Lung (tissue), 12 donors: ENCODE results near the gene CTXND1. TPM values are rescaled to one million over a fixed set of nuclear protein-coding genes. Genes with fewer than 3 reads are reported as not detected.

Experiments used
- ATAC-seq: fragments of 200-7000 bp; cut with Tn5 transposase; one replicate; pipeline ENCODE4 v1.9.1; 2020; ENCODE audit warnings: moderate number of reproducible peaks; ENCODE audit not compliant: insufficient read depth, low FRiP score
- DNase-seq, 3 donors: peaks; one replicate each; pipeline ENCODE4 v3.0.0-alpha.2; 2013 to 2017
- H3K27ac ChIP-seq, 2 donors: one replicate each; pipeline ENCODE4 v1.5.1; 2013; ENCODE audit warnings: mild to moderate bottlenecking in 2 of 2, moderate library complexity in 2 of 2, control low read depth in 1 of 2, inconsistent platforms in 1 of 2, low read depth in 1 of 2, low read length in 1 of 2
- H3K27me3 ChIP-seq, 3 donors: one replicate each; pipeline ENCODE4 v1.5.1; 2013; ENCODE audit warnings: low read length in 2 of 3; ENCODE audit not compliant: control insufficient read depth in 3 of 3, insufficient read depth in 3 of 3
- H3K36me3 ChIP-seq, 4 donors: one replicate each; pipeline ENCODE4 v1.5.1; 2013; ENCODE audit warnings: low read length in 4 of 4, mild to moderate bottlenecking in 1 of 4, moderate library complexity in 1 of 4; ENCODE audit not compliant: control insufficient read depth in 4 of 4, insufficient read depth in 4 of 4
- H3K4me1 ChIP-seq, 5 donors: one replicate each; pipeline ENCODE4 v1.5.1; 2013; ENCODE audit warnings: low read length in 5 of 5, mild to moderate bottlenecking in 2 of 5, moderate library complexity in 1 of 5; ENCODE audit not compliant: control insufficient read depth in 5 of 5, insufficient read depth in 5 of 5
- H3K4me3 ChIP-seq: one replicate; pipeline ENCODE4 v1.5.1; 2013; ENCODE audit warnings: mild to moderate bottlenecking, control low read depth, moderate library complexity
- H3K9ac ChIP-seq, 2 donors: one replicate each; pipeline ENCODE4 v1.5.1; 2013; ENCODE audit warnings: low read length in 2 of 2, control low read depth in 1 of 2; ENCODE audit not compliant: insufficient read depth in 1 of 2
- H3K9me3 ChIP-seq, 4 donors: one replicate each; pipeline ENCODE4 v1.5.1; 2013; ENCODE audit warnings: low read length in 3 of 4, mild to moderate bottlenecking in 1 of 4, moderate library complexity in 1 of 4; ENCODE audit not compliant: control insufficient read depth in 4 of 4, insufficient read depth in 3 of 4
- WGBS, 2 donors: extraction: QIAGEN DNeasy Blood & Tissue Kit; methylation state at CpG; one replicate each; pipeline ENCODE4 v1.1.7; 2013; 5-methylcytosine and 5-hydroxymethylcytosine counted together
- polyA plus RNA-seq, 2 donors: library from polyadenylated mRNA; stranded (reverse); fragments of 200-250 nt; gene quantifications; one replicate each; pipeline ENCODE4 v1.2.1, GENCODE V29; 2013
- total RNA-seq, 2 donors: library from RNA; depleted of rRNA in 1 of 2; stranded (reverse); fragments of >200 nt in 1 of 2; gene quantifications; one replicate each; pipeline ENCODE4 v1.2.1, GENCODE V29; 2014 to 2021
- TF ChIP-seq, protein P1 (sequence below): IDR thresholded peaks from 2 replicates; pipeline ENCODE4 v1.5.1; 2012; ENCODE audit warnings: mild to moderate bottlenecking; ENCODE audit errors: control extremely low read depth, extremely low read depth
- donor health status: control.
- donor health status: control.
- donor health status: Bipolar disorder and iron deficiency.
- donor health status: healthy.
- donor health status: DM: yes; HTN: yes; CAD: no.

Gene CTXND1
- total and polyA plus RNA-seq, 4 donors: 0.10 to 2.4 (median 1.5) TPM

GRCh38 chr15:80289528-80290495, 37.8 kb upstream of the CTXND1 start:
- H3K27ac ChIP-seq: no peak overlapping the region
- 42 to 49% methylated on average over 9 of the region's 9 CpGs for WGBS, 2 donors
- H3K4me1 ChIP-seq: peaks cover 0 to 21% (median 13%) of the 10 kb centered on the region in 5 donors
- H3K9me3 ChIP-seq: peaks cover 0 to 1% (median 0%) of the 10 kb centered on the region in 4 donors
- no peak overlapping the region for H3K4me3 ChIP-seq
- ATAC-seq (no peak), DNase-seq (peak; percentile 33 to 81 (median 54))
- H3K9ac ChIP-seq: no peak overlapping the region
- no peaks in the 10 kb centered on the region for H3K36me3 ChIP-seq
- H3K27me3 ChIP-seq: no peaks in the 10 kb centered on the region
- TF ChIP-seq, protein P1, sequence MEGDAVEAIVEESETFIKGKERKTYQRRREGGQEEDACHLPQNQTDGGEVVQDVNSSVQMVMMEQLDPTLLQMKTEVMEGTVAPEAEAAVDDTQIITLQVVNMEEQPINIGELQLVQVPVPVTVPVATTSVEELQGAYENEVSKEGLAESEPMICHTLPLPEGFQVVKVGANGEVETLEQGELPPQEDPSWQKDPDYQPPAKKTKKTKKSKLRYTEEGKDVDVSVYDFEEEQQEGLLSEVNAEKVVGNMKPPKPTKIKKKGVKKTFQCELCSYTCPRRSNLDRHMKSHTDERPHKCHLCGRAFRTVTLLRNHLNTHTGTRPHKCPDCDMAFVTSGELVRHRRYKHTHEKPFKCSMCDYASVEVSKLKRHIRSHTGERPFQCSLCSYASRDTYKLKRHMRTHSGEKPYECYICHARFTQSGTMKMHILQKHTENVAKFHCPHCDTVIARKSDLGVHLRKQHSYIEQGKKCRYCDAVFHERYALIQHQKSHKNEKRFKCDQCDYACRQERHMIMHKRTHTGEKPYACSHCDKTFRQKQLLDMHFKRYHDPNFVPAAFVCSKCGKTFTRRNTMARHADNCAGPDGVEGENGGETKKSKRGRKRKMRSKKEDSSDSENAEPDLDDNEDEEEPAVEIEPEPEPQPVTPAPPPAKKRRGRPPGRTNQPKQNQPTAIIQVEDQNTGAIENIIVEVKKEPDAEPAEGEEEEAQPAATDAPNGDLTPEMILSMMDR: no peak

- ATAC-seq (no peak), DNase-seq (no peak)
- Histone ChIP-seq H3K27ac (peak overlapping the region in 1 of 2 donors; percentile 36), H3K4me1 (peaks cover 0 to 21% (median 13%) of the 10 kb centered on the region in 5 donors), H3K9me3 (peaks cover 0 to 3% (median 0%) of the 10 kb centered on the region in 4 donors), H3K27me3 (no peaks in the 10 kb centered on the region), H3K9ac (no peak overlapping the region), H3K4me3 (no peak overlapping the region), H3K36me3 (no peaks in the 10 kb centered on the region)
- TF ChIP-seq, protein P1: no peak
- 69 to 73% methylated on average over 4 of the region's 4 CpGs for WGBS, 2 donors
Measured at GRCh38 chr15:80288131-80288530, 36.1 kb upstream of the CTXND1 start.

- TF ChIP-seq, protein P1: no peak
- no peaks in the 10 kb centered on the region for H3K36me3 ChIP-seq
- DNase-seq (peak in 2 of 3 donors; percentile 21 to 49), ATAC-seq (no peak)
- H3K27ac ChIP-seq: no peak overlapping the region
- H3K9me3 ChIP-seq: peaks cover 0 to 3% (median 0%) of the 10 kb centered on the region in 4 donors
- H3K9ac ChIP-seq: no peak overlapping the region
- H3K4me1 ChIP-seq: peaks cover 0 to 21% (median 13%) of the 10 kb centered on the region in 5 donors
- H3K4me3 ChIP-seq: no peak overlapping the region
- H3K27me3 ChIP-seq: no peaks in the 10 kb centered on the region
- 80 to 82% methylated on average over 7 of the region's 7 CpGs for WGBS, 2 donors
Measured at GRCh38 chr15:80286055-80286454, 34.0 kb upstream of the CTXND1 start.
